ENCODE results near the gene HES1. TPM values are rescaled to one million over a fixed set of nuclear protein-coding genes. Genes with fewer than 3 reads are reported as not detected.

The HES1 gene
- total RNA-seq, 1 donor from 2014 or later: 36.2 TPM

DNA sequence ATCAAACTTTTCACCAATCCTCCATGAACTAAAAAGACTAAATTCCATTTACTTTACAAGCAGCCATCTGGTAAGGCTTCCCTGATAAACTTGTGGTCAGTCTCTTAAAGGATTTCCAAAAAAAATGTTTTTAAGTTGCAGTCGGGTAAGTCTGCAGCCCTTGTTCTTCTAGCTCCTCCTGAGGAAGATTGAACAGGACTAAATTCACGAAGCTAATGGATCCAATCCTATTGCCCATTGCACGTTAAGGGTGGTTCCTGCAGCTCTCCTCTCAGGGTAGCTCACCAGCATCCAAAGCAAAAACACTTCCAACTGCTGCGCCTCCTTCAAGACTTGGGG is 2.8 kb downstream of the HES1 start:
- H3K4me3 Mint-ChIP-seq: peak overlapping the region; percentile 92
- H3K27me3 Mint-ChIP-seq (ENCODE audit: low read depth): peaks cover 37% of the 10 kb centered on the region
- no peaks in the 10 kb centered on the region for H3K9me3 Mint-ChIP-seq
- TF ChIP-seq, protein P1, sequence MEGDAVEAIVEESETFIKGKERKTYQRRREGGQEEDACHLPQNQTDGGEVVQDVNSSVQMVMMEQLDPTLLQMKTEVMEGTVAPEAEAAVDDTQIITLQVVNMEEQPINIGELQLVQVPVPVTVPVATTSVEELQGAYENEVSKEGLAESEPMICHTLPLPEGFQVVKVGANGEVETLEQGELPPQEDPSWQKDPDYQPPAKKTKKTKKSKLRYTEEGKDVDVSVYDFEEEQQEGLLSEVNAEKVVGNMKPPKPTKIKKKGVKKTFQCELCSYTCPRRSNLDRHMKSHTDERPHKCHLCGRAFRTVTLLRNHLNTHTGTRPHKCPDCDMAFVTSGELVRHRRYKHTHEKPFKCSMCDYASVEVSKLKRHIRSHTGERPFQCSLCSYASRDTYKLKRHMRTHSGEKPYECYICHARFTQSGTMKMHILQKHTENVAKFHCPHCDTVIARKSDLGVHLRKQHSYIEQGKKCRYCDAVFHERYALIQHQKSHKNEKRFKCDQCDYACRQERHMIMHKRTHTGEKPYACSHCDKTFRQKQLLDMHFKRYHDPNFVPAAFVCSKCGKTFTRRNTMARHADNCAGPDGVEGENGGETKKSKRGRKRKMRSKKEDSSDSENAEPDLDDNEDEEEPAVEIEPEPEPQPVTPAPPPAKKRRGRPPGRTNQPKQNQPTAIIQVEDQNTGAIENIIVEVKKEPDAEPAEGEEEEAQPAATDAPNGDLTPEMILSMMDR (conservative IDR thresholded peaks at IDR 0.05): no peak
- DNase-seq (ENCODE audit: low read depth, low spot score): no peak
- H3K27ac Mint-ChIP-seq (ENCODE audit: unreplicated experiment): peak overlapping the region; percentile 39
- H3K36me3 Mint-ChIP-seq (ENCODE audit: low read depth): no peaks in the 10 kb centered on the region
- H3K4me1 Mint-ChIP-seq: peaks cover 62% of the 10 kb centered on the region

DNA sequence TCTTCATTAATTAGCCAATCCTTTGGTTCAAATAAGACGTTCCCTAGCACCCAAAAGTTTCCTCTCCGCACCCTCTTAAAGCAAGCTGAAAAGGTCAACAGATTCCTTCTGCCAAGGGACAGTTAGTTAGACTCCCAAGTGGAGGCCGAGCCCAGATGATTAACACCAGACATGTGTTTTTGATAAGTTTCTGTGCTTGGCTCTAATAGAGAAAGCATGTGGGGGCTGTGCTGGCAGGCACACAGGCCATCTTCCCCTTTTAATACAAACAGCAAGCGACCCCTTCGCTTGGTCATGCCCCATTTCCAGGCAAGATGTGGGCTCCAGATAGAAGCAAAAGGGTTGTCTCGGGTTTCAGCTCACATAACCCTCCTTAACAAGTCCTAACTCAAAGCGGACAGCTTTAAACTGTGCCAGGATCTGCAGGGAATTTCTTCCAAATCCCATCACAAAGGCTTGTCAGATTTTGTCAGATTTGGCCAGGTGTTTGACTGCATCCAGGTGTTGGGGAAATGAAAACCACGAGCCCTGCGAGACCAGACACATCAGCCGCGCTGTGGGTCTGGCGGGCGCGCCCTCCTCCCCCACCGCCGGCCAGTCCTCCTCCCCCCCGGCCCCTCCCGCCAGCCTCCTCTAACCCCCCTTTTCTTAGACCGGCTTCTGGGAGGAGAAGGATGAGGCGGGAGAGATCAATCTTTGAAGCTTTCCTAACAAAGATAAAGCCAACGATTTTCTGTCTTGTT is 3.3 kb downstream of the HES1 start:
- no peak for DNase-seq (ENCODE audit: low read depth, low spot score)
- peaks cover 36% of the 10 kb centered on the region for H3K27me3 Mint-ChIP-seq (ENCODE audit: low read depth)
- TF ChIP-seq, protein P1 (conservative IDR thresholded peaks at IDR 0.05): no peak
- H3K36me3 Mint-ChIP-seq (ENCODE audit: low read depth): no peaks in the 10 kb centered on the region
- H3K9me3 Mint-ChIP-seq: no peaks in the 10 kb centered on the region
- peaks cover 61% of the 10 kb centered on the region for H3K4me1 Mint-ChIP-seq
- peak overlapping the region; percentile 92 for H3K4me3 Mint-ChIP-seq
- H3K27ac Mint-ChIP-seq (ENCODE audit: unreplicated experiment): peak overlapping the region; percentile 54

DNA sequence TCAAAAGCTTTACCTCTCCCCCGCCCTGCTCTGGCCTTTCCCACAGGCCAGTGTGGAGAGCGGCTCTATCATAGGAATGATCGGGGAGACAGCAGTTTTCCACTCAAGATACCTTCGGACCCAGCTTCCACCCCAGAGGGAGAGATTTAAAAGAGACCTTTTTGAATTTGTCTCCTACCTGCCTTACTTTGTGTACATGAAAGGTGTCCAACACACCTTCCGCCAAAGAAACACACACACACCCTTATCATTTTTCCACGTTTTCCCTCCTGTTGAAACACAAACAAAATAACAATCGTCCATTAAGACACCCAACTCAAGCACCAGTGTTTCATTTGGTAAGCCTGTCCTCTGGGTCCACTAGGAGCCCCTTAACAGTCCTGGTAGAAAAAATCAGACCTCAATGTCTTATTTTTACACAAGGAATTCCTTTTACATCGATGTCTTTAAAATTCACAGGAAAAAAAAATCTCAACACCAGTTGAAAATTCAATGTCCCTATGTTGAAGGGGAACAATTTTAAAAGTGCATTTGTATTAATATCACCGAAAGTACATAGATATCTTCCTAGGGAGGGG is 4.0 kb downstream of the HES1 start:
- Mint-ChIP-seq H3K27me3 (ENCODE audit: low read depth) (peaks cover 36% of the 10 kb centered on the region), H3K27ac (ENCODE audit: unreplicated experiment) (peak overlapping the region; percentile 54), H3K4me3 (peak overlapping the region; percentile 74), H3K36me3 (ENCODE audit: low read depth) (no peaks in the 10 kb centered on the region), H3K4me1 (peaks cover 61% of the 10 kb centered on the region), H3K9me3 (no peaks in the 10 kb centered on the region)
- no peak for DNase-seq (ENCODE audit: low read depth, low spot score)
- TF ChIP-seq, protein P1 (conservative IDR thresholded peaks at IDR 0.05): no peak

DNA sequence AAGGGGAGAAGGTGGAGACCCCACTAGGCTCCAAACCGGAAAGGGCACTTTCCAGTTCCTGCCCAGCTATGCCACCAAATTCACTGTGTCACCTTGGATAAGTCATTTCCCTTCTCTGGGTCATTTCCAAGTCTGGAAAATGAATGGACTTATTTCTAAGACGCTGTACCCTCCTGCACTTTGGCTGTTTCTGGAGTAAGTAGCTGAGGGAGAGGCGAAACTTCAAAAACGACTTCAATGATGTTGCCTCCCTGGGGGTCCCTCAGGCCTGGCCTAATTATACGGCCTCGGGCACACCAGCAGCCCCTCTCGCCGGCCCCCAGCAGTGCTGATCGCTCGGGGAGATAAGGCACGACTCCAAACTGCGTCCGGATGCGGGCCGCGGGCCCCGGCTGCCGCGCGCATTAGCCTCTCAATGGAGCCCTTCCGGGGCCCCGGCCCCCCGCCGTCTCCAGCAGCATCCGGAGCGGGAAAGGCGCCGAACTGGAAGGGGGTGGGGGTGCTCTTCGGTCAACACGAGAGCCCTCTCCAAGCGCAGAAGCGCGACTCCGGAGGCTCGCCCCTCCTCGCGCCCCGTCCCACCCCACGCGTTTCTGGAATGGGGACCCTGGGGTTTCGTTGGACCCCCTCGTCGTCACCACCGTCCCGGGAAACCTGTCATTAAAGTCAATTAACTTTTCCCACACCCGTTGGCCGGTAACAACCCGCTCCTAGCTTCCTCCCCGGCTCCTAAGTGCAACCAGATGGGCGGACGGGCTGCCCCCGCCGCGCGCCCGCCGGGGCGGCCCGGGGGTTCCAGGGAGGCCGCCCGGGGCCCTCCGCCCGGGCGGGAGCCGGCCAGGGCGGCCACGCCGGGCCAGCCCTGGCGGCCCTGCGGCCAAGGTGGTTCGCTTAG is 4.8 kb downstream of the HES1 start:
- peak; percentile 54 for DNase-seq (ENCODE audit: low read depth, low spot score)
- peak overlapping the region; percentile 6 for H3K27ac Mint-ChIP-seq (ENCODE audit: unreplicated experiment)
- H3K9me3 Mint-ChIP-seq: no peaks in the 10 kb centered on the region
- peak overlapping the region; percentile 74 for H3K4me3 Mint-ChIP-seq
- H3K36me3 Mint-ChIP-seq (ENCODE audit: low read depth): no peaks in the 10 kb centered on the region
- H3K4me1 Mint-ChIP-seq: peaks cover 59% of the 10 kb centered on the region
- TF ChIP-seq, protein P1 (conservative IDR thresholded peaks at IDR 0.05): no peak
- peaks cover 37% of the 10 kb centered on the region for H3K27me3 Mint-ChIP-seq (ENCODE audit: low read depth)

DNA sequence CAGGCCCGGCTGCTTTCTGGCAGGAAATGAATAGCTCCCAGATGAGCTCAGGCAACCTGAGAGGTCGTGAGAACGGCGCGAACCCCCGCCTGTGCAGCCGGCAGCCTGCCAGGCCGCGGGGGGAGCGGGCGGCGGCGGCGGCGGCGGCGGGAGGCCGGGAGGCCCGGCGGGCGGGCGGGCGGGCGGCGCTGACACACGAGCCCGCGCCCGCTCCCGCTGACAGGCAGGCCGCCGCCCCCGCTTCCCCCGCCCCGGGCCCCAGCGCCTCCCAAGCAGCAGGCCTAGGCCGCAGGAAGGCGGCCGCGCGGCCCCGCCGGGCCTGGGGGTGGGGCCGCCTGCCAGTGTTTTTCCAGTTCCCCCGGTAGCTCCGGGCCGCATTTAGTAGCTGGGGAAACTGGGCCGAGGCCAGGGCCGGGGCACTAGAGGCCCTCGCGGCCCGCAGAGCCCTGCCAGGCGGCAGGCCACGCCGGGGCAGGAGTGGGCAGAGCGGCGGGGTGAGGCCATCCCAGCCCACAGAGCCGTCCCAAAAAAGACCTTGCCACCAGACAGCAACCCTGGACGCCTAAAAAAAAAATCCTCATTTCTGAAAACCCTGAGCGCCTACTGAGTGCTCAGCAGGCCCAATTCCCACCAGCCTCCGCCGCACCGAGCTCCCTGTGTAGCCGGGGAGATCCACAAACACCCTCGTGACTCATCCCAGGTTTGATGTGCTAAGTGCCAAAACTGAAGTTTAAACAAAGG is 5.6 kb downstream of the HES1 start:
- H3K4me1 Mint-ChIP-seq: peaks cover 50% of the 10 kb centered on the region
- H3K36me3 Mint-ChIP-seq (ENCODE audit: low read depth): no peaks in the 10 kb centered on the region
- no peaks in the 10 kb centered on the region for H3K9me3 Mint-ChIP-seq
- TF ChIP-seq, protein P1 (conservative IDR thresholded peaks at IDR 0.05): peak; percentile 23
- DNase-seq (ENCODE audit: low read depth, low spot score): peak; percentile 64
- H3K4me3 Mint-ChIP-seq: peak overlapping the region; percentile 54
- H3K27ac Mint-ChIP-seq (ENCODE audit: unreplicated experiment): peak overlapping the region; percentile 85
- H3K27me3 Mint-ChIP-seq (ENCODE audit: low read depth): peaks cover 33% of the 10 kb centered on the region
